ENCODE results near the gene CEPT1.

Gene CEPT1

GRCh38 chr1:111232134-111232533 is 92.1 kb downstream of the CEPT1 start:
- ATAC-seq (ENCODE audit: insufficient read depth, low read depth): no peak
- H3K4me2 ChIP-seq (ENCODE audit: insufficient read depth, low read length): peak overlapping the region; percentile 62

GRCh38 chr1:111234258-111234657 is 94.2 kb downstream of the CEPT1 start:
- peaks cover 63% of the 10 kb centered on the region for H3K79me2 ChIP-seq (ENCODE audit: insufficient read depth, low read length)
- no peak overlapping the region for H3K9ac ChIP-seq (ENCODE audit: low read depth, low read length)
- no peak for TF ChIP-seq EZH2 (IDR thresholded peaks at IDR 0.05; ENCODE audit: borderline replicate concordance, low read depth, low read length, severe bottlenecking)
- no peak for TF ChIP-seq CTCF (IDR thresholded peaks at IDR 0.05; ENCODE audit: borderline replicate concordance, extremely low read depth, low read length, poor library complexity, severe bottlenecking)
- peaks cover 64% of the 10 kb centered on the region for H3K4me1 ChIP-seq (ENCODE audit: insufficient read depth, low read length)
- no peaks in the 10 kb centered on the region for H4K20me1 ChIP-seq (ENCODE audit: insufficient read depth, low read length)
- peak overlapping the region; percentile 37; the same call in 1 of the 2 replicates for H3K27ac ChIP-seq (ENCODE audit: low read length)
- no peaks in the 10 kb centered on the region for H3K9me3 ChIP-seq (ENCODE audit: insufficient read depth, low read length, severe bottlenecking)
- ATAC-seq (ENCODE audit: insufficient read depth, low read depth) (no peak), DNase-seq (no peak)
- H2AFZ ChIP-seq (ENCODE audit: low read depth, low read length): no peak overlapping the region
- H3K36me3 ChIP-seq (ENCODE audit: insufficient read depth, low read length): peaks cover 79% of the 10 kb centered on the region
- H3K4me3 ChIP-seq (ENCODE audit: low read depth in 1 of 2, low read length in 2 of 2): 0 out of 4 replicates have a peak overlapping the region, but pooled peaks of 1 of the 2 experiments have one; percentile 12
- peak overlapping the region; percentile 38; the same call in 1 of the 2 replicates for H3K4me2 ChIP-seq (ENCODE audit: insufficient read depth, low read length)
- H3K27me3 ChIP-seq (ENCODE audit: insufficient read depth, low read length, poor library complexity): no peaks in the 10 kb centered on the region

More at GRCh38 chr1:111232134-111232533, 92.1 kb downstream of the CEPT1 start:
- no peaks in the 10 kb centered on the region for H3K9me3 ChIP-seq (ENCODE audit: insufficient read depth, low read length, severe bottlenecking)
- peak overlapping the region; percentile 23 to 62; a peak in 3 of 4 replicates for H3K4me3 ChIP-seq (ENCODE audit: low read depth in 1 of 2, low read length in 2 of 2)
- no peaks in the 10 kb centered on the region for H4K20me1 ChIP-seq (ENCODE audit: insufficient read depth, low read length)
- peak overlapping the region; percentile 88 for H3K27ac ChIP-seq (ENCODE audit: low read length)
- peak overlapping the region; percentile 61 for H3K9ac ChIP-seq (ENCODE audit: low read depth, low read length)
- TF ChIP-seq CTCF (IDR thresholded peaks at IDR 0.05; ENCODE audit: borderline replicate concordance, extremely low read depth, low read length, poor library complexity, severe bottlenecking) (no peak), EZH2 (IDR thresholded peaks at IDR 0.05; ENCODE audit: borderline replicate concordance, low read depth, low read length, severe bottlenecking) (no peak)
- H2AFZ ChIP-seq (ENCODE audit: low read depth, low read length): no peak overlapping the region
- no peak for DNase-seq
- peaks cover 83% of the 10 kb centered on the region for H3K79me2 ChIP-seq (ENCODE audit: insufficient read depth, low read length)
- H3K36me3 ChIP-seq (ENCODE audit: insufficient read depth, low read length): peaks cover 58% of the 10 kb centered on the region
- peaks cover 86% of the 10 kb centered on the region for H3K4me1 ChIP-seq (ENCODE audit: insufficient read depth, low read length)
- no peaks in the 10 kb centered on the region for H3K27me3 ChIP-seq (ENCODE audit: insufficient read depth, low read length, poor library complexity)
